Mucosa of rectum (tissue), 2 donors: ENCODE results near the gene TREML4.

Experiments used
- H3K27ac ChIP-seq, 2 donors: one replicate each; pipeline ENCODE4 v1.7.0; 2013; ENCODE audit warnings: inconsistent platforms in 2 of 2, low read depth in 2 of 2, low read length in 2 of 2
- H3K27me3 ChIP-seq, 2 donors: one replicate each; pipeline ENCODE4 v1.7.0; 2013; ENCODE audit warnings: low read length in 2 of 2; ENCODE audit not compliant: control insufficient read depth in 2 of 2, insufficient read depth in 2 of 2
- H3K36me3 ChIP-seq, 2 donors: one replicate each; pipeline ENCODE4 v1.7.0; 2013; ENCODE audit warnings: low read length in 2 of 2; ENCODE audit not compliant: control insufficient read depth in 2 of 2, insufficient read depth in 2 of 2
- H3K4me1 ChIP-seq, 2 donors: one replicate each; pipeline ENCODE4 v1.7.0; 2013; ENCODE audit warnings: low read length in 2 of 2, mild to moderate bottlenecking in 1 of 2; ENCODE audit not compliant: control insufficient read depth in 2 of 2, insufficient read depth in 2 of 2
- H3K4me3 ChIP-seq, 2 donors: one replicate each; pipeline ENCODE4 v1.7.0; 2013; ENCODE audit warnings: low read length in 2 of 2
- H3K9ac ChIP-seq, 2 donors: one replicate each; pipeline ENCODE4 v1.7.0; 2013; ENCODE audit warnings: low read length in 2 of 2, low read depth in 1 of 2, mild to moderate bottlenecking in 1 of 2
- H3K9me3 ChIP-seq, 2 donors: one replicate each; pipeline ENCODE4 v1.7.0; 2013; ENCODE audit warnings: low read length in 2 of 2; ENCODE audit not compliant: control insufficient read depth in 2 of 2
- donor health status: healthy.
- donor health status: Normal muscosa, but diverticular disease.

The TREML4 gene

GRCh38 chr6:41190791-41191190 lies 37.4 kb upstream of the TREML4 start:
- H3K9me3 ChIP-seq, result peaks cover 0 to 3% of the 10 kb centered on the region in 2 donors
- no peaks in the 10 kb centered on the region for H3K27me3 ChIP-seq
- no peaks in the 10 kb centered on the region for H3K36me3 ChIP-seq
- H3K27ac ChIP-seq, result no peak overlapping the region
- no peak overlapping the region for H3K9ac ChIP-seq
- H3K4me3 ChIP-seq, result no peak overlapping the region
- no peaks in the 10 kb centered on the region for H3K4me1 ChIP-seq

GRCh38 chr6:41191569-41191968 lies 36.6 kb upstream of the TREML4 start:
- Histone ChIP-seq H3K27me3 (no peaks in the 10 kb centered on the region), H3K4me3 (no peak overlapping the region), H3K9me3 (peaks cover 0 to 3% of the 10 kb centered on the region in 2 donors), H3K36me3 (no peaks in the 10 kb centered on the region), H3K9ac (no peak overlapping the region), H3K4me1 (no peaks in the 10 kb centered on the region), H3K27ac (no peak overlapping the region)

- Histone ChIP-seq H3K27me3 (peaks cover 0 to 4% of the 10 kb centered on the region in 2 donors), H3K4me3 (no peak overlapping the region), H3K4me1 (no peaks in the 10 kb centered on the region), H3K36me3 (no peaks in the 10 kb centered on the region), H3K9me3 (peaks cover 0 to 3% of the 10 kb centered on the region in 2 donors), H3K27ac (no peak overlapping the region), H3K9ac (no peak overlapping the region)
These were observed 34.9 kb upstream of the TREML4 start for GRCh38 chr6:41193171-41193734.

GRCh38 chr6:41193884-41194283 lies 34.3 kb upstream of the TREML4 start:
- Histone ChIP-seq H3K9ac (no peak overlapping the region), H3K27me3 (peaks cover 0 to 4% of the 10 kb centered on the region in 2 donors), H3K36me3 (no peaks in the 10 kb centered on the region), H3K4me1 (no peaks in the 10 kb centered on the region), H3K27ac (no peak overlapping the region), H3K9me3 (peaks cover 0 to 3% of the 10 kb centered on the region in 2 donors), H3K4me3 (no peak overlapping the region)

- H3K4me3 ChIP-seq, result no peak overlapping the region
- H3K4me1 ChIP-seq, result no peaks in the 10 kb centered on the region
- peaks cover 0 to 3% of the 10 kb centered on the region in 2 donors for H3K9me3 ChIP-seq
- H3K27ac ChIP-seq, result no peak overlapping the region
- no peak overlapping the region for H3K9ac ChIP-seq
- peaks cover 0 to 4% of the 10 kb centered on the region in 2 donors for H3K27me3 ChIP-seq
- H3K36me3 ChIP-seq, result no peaks in the 10 kb centered on the region
These were observed 33.8 kb upstream of the TREML4 start for GRCh38 chr6:41194386-41194785.

GRCh38 chr6:41197234-41197633 lies 30.9 kb upstream of the TREML4 start:
- Histone ChIP-seq H3K27me3 (peaks cover 0 to 4% of the 10 kb centered on the region in 2 donors), H3K9ac (no peak overlapping the region), H3K4me1 (peaks cover 6 to 9% of the 10 kb centered on the region in 2 donors), H3K9me3 (no peaks in the 10 kb centered on the region), H3K36me3 (no peaks in the 10 kb centered on the region), H3K4me3 (no peak overlapping the region), H3K27ac (no peak overlapping the region)

GRCh38 chr6:41199552-41200246 lies 28.4 kb upstream of the TREML4 start:
- H3K27ac ChIP-seq, result peak overlapping the region; percentile 6 to 77
- peak overlapping the region in 1 of 2 donors; percentile 49 for H3K4me3 ChIP-seq
- no peaks in the 10 kb centered on the region for H3K9me3 ChIP-seq
- peaks cover 0 to 4% of the 10 kb centered on the region in 2 donors for H3K27me3 ChIP-seq
- H3K4me1 ChIP-seq, result peaks cover 6 to 9% of the 10 kb centered on the region in 2 donors
- H3K36me3 ChIP-seq, result no peaks in the 10 kb centered on the region
- H3K9ac ChIP-seq, result no peak overlapping the region

- Histone ChIP-seq H3K4me3 (peak overlapping the region in 1 of 2 donors; percentile 49), H3K36me3 (no peaks in the 10 kb centered on the region), H3K4me1 (peaks cover 6 to 9% of the 10 kb centered on the region in 2 donors), H3K27me3 (peaks cover 0 to 4% of the 10 kb centered on the region in 2 donors), H3K9me3 (no peaks in the 10 kb centered on the region), H3K9ac (no peak overlapping the region), H3K27ac (peak overlapping the region; percentile 6 to 77)
These were observed 27.8 kb upstream of the TREML4 start for GRCh38 chr6:41200296-41200900.

- no peaks in the 10 kb centered on the region for H3K36me3 ChIP-seq
- H3K9me3 ChIP-seq, result no peaks in the 10 kb centered on the region
- peak within 1 kb of the TSS in 1 of 2 donors; percentile 49 for H3K4me3 ChIP-seq
- H3K4me1 ChIP-seq, result peaks cover 6 to 9% of the 10 kb centered on the region in 2 donors
- peak within 1 kb of the TSS; percentile 6 to 77 for H3K27ac ChIP-seq
- H3K9ac ChIP-seq, result no peak within 1 kb of the TSS
- H3K27me3 ChIP-seq, result peaks cover 0 to 4% of the 10 kb centered on the region in 2 donors
These were observed 27.0 kb upstream of the TREML4 start, which contains the start of gene TREML2 for GRCh38 chr6:41200901-41201763. Gene TREML2 (minus strand): TSS chr6:41201149. CDS start chr6:41201008, 141 bp downstream.
